CD4-positive, alpha-beta T cell treated with Interleukin-6 for 4 hours (primary cell): Measurements from ENCODE around the gene THEMIS2.
A peak's percentile ranks its signal among the peaks of the same experiment; 100 is the strongest.

Source experiments
- DNase-seq: peaks from one replicate; pipeline ENCODE4 v3.0.0-alpha.2; 2020; ENCODE audit warnings: mixed read lengths

THEMIS2 gene

GRCh38 chr1:27886744-27887143 is 14.4 kb downstream of the THEMIS2 start:
- no peak for DNase-seq

- DNase-seq, result peak; percentile 67
These were observed 15.1 kb downstream of the THEMIS2 start for GRCh38 chr1:27887215-27888021.

GRCh38 chr1:27889506-27889905 is 17.2 kb downstream of the THEMIS2 start:
- DNase-seq, result no peak

GRCh38 chr1:27891196-27891889 is 19.0 kb downstream of the THEMIS2 start:
- DNase-seq, result peak; percentile 51

GRCh38 chr1:27894521-27894920 is 22.2 kb downstream of the THEMIS2 start:
- no peak for DNase-seq

- no peak for DNase-seq
These were observed 34.4 kb downstream of the THEMIS2 start for GRCh38 chr1:27906759-27907158.

GRCh38 chr1:27912429-27912828 is 40.1 kb downstream of the THEMIS2 start:
- DNase-seq, result no peak

- no peak for DNase-seq
These were observed 42.8 kb downstream of the THEMIS2 start for GRCh38 chr1:27915082-27915575.

GRCh38 chr1:27922272-27922671 is 49.9 kb downstream of the THEMIS2 start:
- DNase-seq, result no peak

- no peak for DNase-seq
These were observed 56.0 kb downstream of the THEMIS2 start for GRCh38 chr1:27928216-27928954.

- no peak for DNase-seq
These were observed 58.8 kb downstream of the THEMIS2 start for GRCh38 chr1:27931184-27931583.

- DNase-seq, result no peak
These were observed 59.4 kb downstream of the THEMIS2 start for GRCh38 chr1:27931759-27932158.

GRCh38 chr1:27934818-27935549 is 62.6 kb downstream of the THEMIS2 start, which contains the start of gene SMPDL3B:
SMPDL3B (plus strand) TSS chr1:27935000; CDS start chr1:27935184, 184 bp downstream.
- peak; percentile 6 for DNase-seq

GRCh38 chr1:27935721-27936120 is 63.4 kb downstream of the THEMIS2 start:
- DNase-seq, result no peak
